SK-N-DZ (cell line): ENCODE measurements around the gene POM121.
"Not testable (repeated sequence)": the region's sequence is repeated elsewhere in the genome, so short reads cannot be mapped to it uniquely, and the experiment has no call there.

ENCODE experiments used
- DNase-seq: peaks from one replicate; pipeline ENCODE4 v3.0.0-alpha.2; 2015; ENCODE audit warnings: low spot score
- small RNA-seq, 2 experiments: library from RNA; depleted of rRNA; stranded (forward); fragments of <200 nt; gene quantifications; one replicate each; pipeline ENCODE3, GENCODE V24; 2014

POM121 gene

DNA sequence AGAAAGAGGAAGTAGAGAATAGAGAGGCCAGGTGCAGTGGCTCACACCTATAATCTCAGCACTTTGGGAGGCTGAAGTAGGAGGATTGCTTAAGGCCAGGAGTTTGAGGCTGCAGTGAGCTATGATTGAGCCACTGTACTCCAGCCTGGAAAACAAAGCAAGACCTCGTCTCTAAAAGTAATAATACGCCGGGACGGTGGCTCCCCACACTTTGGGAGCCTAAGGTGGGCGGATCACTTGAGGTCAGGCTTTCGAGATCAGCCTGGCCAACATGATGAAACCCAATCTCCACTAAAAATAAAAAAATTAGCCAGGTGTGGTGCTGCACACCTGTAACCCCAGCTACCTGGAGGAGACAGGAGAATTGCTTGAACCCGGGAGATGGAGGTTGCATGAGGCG is 70.6 kb downstream of the POM121 start:
- DNase-seq: not testable (repeated sequence)

DNA sequence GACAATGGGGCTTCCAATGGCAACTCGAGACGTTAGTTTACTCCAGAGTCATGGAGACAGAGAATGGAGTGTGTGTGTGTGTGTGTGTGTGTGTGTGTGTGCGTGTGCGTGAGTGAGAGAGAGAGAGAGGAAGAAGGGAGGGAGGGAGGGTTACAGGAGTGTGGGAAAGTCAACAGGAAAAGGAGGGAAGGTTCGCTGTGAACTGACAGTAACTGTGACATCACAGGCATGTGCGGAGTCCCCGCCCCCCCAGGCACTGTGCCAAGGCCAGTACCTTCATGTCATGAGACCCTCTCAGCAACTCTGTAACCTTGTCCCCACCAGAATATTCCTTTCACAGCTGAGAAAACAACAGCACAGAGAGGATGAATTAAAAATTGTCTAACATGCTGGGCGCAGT is 72.6 kb downstream of the POM121 start:
- not testable (repeated sequence) for DNase-seq

GRCh38 chr7:72997887-72998468 is 73.1 kb downstream of the POM121 start:
- not testable (repeated sequence) for DNase-seq

Small RNAs within 50 kb of the gene (small RNA-seq; reads per million reads assigned to genes)
- 0 reads per million in 2 experiments for gene RF00019
